ENCODE data around the gene SHANK2.

- TF ChIP-seq YY1 (IDR thresholded peaks at IDR 0.05; ENCODE audit: insufficient read depth, insufficient read length) (no peak), ZNF274 (IDR thresholded peaks at IDR 0.05; ENCODE audit: low read depth, low read length) (no peak)
These were observed 49.8 kb downstream of the SHANK2 start for GRCh38 chr11:71202598-71202944.
